NCI-H1048 (cell line): Measurements from ENCODE around the gene TCF25.

Experiments used
- DNase-seq: peaks from one replicate; lab custom pipeline; 2025; lab: John Stamatoyannopoulos, UW

Gene TCF25

GRCh38 chr16:89880477-89881367 is 7.3 kb downstream of the TCF25 start:
- DNase-seq, result no peak

GRCh38 chr16:89881368-89881730 is 8.0 kb downstream of the TCF25 start:
- DNase-seq, result no peak

GRCh38 chr16:89883346-89884040 is 10.1 kb downstream of the TCF25 start:
- no peak for DNase-seq

GRCh38 chr16:89884041-89884421 is 10.6 kb downstream of the TCF25 start:
- no peak for DNase-seq

- no peak for DNase-seq
Observed at GRCh38 chr16:89887243-89887642, 13.9 kb downstream of the TCF25 start.

- no peak for DNase-seq
Observed at GRCh38 chr16:89890200-89890599, 16.8 kb downstream of the TCF25 start.

- DNase-seq, result no peak
Observed at GRCh38 chr16:89890886-89891657, 17.7 kb downstream of the TCF25 start.

- DNase-seq, result no peak
Observed at GRCh38 chr16:89892055-89892630, 18.8 kb downstream of the TCF25 start.

- DNase-seq, result no peak
Observed at GRCh38 chr16:89892635-89893034, 19.2 kb downstream of the TCF25 start.

- DNase-seq, result no peak
Observed at GRCh38 chr16:89893642-89894548, 20.5 kb downstream of the TCF25 start.

- DNase-seq, result no peak
Observed at GRCh38 chr16:89895482-89896250, 22.3 kb downstream of the TCF25 start.

GRCh38 chr16:89897204-89897603 is 23.8 kb downstream of the TCF25 start:
- DNase-seq, result no peak

GRCh38 chr16:89898201-89898967 is 25.0 kb downstream of the TCF25 start:
- no peak for DNase-seq

GRCh38 chr16:89899879-89900481 is 26.6 kb downstream of the TCF25 start:
- no peak for DNase-seq

- no peak for DNase-seq
Observed at GRCh38 chr16:89900885-89901284, 27.5 kb downstream of the TCF25 start.

- no peak for DNase-seq
Observed at GRCh38 chr16:89902980-89903379, 29.6 kb downstream of the TCF25 start.

- DNase-seq, result no peak
Observed at GRCh38 chr16:89903908-89904515, 30.6 kb downstream of the TCF25 start.

GRCh38 chr16:89904606-89905510 is 31.5 kb downstream of the TCF25 start:
- DNase-seq, result no peak
